ENCODE data around the gene ABTB1. TPM values are rescaled to one million over a fixed set of nuclear protein-coding genes. Genes with fewer than 3 reads are reported as not detected.

The ABTB1 gene
- total RNA-seq, 6 donors from 2014 or later: 28.0 to 262 (median 65.8) TPM

DNA sequence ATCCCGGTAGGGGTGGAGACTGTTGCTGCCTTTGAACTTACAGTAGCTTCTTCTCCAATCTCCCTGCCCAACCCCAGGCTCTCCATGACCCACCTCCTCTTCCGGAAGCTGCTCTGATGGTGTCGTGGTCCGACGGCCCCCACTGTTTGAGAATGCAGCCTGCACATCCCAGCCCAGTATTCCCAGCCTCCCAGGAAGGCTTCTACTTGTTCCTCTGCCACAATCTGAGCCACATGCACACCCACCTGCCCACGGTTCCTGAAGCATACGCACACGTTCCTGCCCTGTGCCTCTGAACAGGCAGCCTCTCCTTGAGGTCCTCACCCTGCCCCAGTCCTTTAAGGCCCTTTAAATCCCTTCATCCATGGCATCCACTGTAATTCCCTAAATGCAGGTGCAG is 57.4 kb downstream of the ABTB1 start:
- Histone ChIP-seq H3K9me3 (no peaks in the 10 kb centered on the region), H3K4me1 (peaks cover 17 to 25% (median 21%) of the 10 kb centered on the region in 4 donors), H3K27me3 (no peaks in the 10 kb centered on the region), H3K27ac (peak overlapping the region in 2 of 4 donors; percentile 2 to 17), H3K36me3 (no peaks in the 10 kb centered on the region), H3K4me3 (no peak overlapping the region)
- DNase-seq: no peak
- no peak for ATAC-seq (ENCODE audit: low FRiP score in 2 of 2)
- TF ChIP-seq EP300 (IDR thresholded peaks at IDR 0.05) (no peak), POLR2AphosphoS5 (IDR thresholded peaks at IDR 0.05) (no peak), POLR2A (IDR thresholded peaks at IDR 0.05) (no peak)
- TF ChIP-seq, protein P1, sequence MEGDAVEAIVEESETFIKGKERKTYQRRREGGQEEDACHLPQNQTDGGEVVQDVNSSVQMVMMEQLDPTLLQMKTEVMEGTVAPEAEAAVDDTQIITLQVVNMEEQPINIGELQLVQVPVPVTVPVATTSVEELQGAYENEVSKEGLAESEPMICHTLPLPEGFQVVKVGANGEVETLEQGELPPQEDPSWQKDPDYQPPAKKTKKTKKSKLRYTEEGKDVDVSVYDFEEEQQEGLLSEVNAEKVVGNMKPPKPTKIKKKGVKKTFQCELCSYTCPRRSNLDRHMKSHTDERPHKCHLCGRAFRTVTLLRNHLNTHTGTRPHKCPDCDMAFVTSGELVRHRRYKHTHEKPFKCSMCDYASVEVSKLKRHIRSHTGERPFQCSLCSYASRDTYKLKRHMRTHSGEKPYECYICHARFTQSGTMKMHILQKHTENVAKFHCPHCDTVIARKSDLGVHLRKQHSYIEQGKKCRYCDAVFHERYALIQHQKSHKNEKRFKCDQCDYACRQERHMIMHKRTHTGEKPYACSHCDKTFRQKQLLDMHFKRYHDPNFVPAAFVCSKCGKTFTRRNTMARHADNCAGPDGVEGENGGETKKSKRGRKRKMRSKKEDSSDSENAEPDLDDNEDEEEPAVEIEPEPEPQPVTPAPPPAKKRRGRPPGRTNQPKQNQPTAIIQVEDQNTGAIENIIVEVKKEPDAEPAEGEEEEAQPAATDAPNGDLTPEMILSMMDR (IDR thresholded peaks at IDR 0.05): no peak
- WGBS, 2 donors: 89 to 90% methylated on average over 8 of the region's 8 CpGs

Other genes starting within 250 kb of the ABTB1 start
- 10 to 100 TPM; 16.8 to 44.4 (median 40.3) TPM for gene TPRA1, start 82.2 kb upstream of the ABTB1 start, total RNA-seq
- 10 to 100 TPM in 3 of 6 donors, 1 to 10 TPM in 3; 6.1 to 14.7 (median 10.1) TPM for gene MCM2, start 74.5 kb upstream of the ABTB1 start, total RNA-seq
- gene PODXL2, start 43.8 kb upstream of the ABTB1 start, total RNA-seq: 1 to 10 TPM; 1.0 to 5.1 (median 3.5) TPM
- 100 to 1,000 TPM; 128 to 253 (median 190) TPM for gene MGLL, start 149.6 kb downstream of the ABTB1 start, total RNA-seq
- 1 to 10 TPM in 2 of 6 donors, under 1 TPM in 4; 0.37 to 2.1 (median 0.71) TPM for gene KBTBD12, start 242.3 kb downstream of the ABTB1 start, total RNA-seq